HG03457 (cell line): ENCODE measurements around the gene F3.

Experiments used
- ATAC-seq: cut with Tn5 transposase; IDR thresholded peaks from one replicate; pipeline ENCODE4 v1.9.1; 2021; ENCODE audit warnings: moderate number of reproducible peaks; ENCODE audit not compliant: unreplicated experiment

F3 gene

GRCh38 chr1:94553323-94553730 lies 11.8 kb upstream of the F3 start:
- ATAC-seq, result no peak

- ATAC-seq, result no peak
Measured at GRCh38 chr1:94552071-94552586, 10.6 kb upstream of the F3 start.

GRCh38 chr1:94551449-94551848 lies 9.9 kb upstream of the F3 start:
- no peak for ATAC-seq

GRCh38 chr1:94550800-94551241 lies 9.3 kb upstream of the F3 start:
- ATAC-seq, result no peak

- ATAC-seq, result no peak
Measured at GRCh38 chr1:94550396-94550795, 8.8 kb upstream of the F3 start.

GRCh38 chr1:94549706-94550105 lies 8.1 kb upstream of the F3 start:
- ATAC-seq, result no peak

GRCh38 chr1:94544706-94545490 lies 3.3 kb upstream of the F3 start:
- no peak for ATAC-seq

- ATAC-seq, result no peak
Measured at GRCh38 chr1:94543893-94544635, 2.5 kb upstream of the F3 start.

GRCh38 chr1:94543001-94543400 lies 1.4 kb upstream of the F3 start:
- no peak for ATAC-seq

GRCh38 chr1:94542088-94542870 lies 720 bp upstream of the F3 start:
- ATAC-seq, result no peak

- ATAC-seq, result no peak
Measured at GRCh38 chr1:94540440-94541245, 916 bp downstream of the F3 start.

- ATAC-seq, result no peak
Measured at GRCh38 chr1:94539496-94539895, 2.1 kb downstream of the F3 start.

- no peak for ATAC-seq
Measured at GRCh38 chr1:94538243-94538827, 3.2 kb downstream of the F3 start.

- ATAC-seq, result no peak
Measured at GRCh38 chr1:94537254-94537653, 4.3 kb downstream of the F3 start.

GRCh38 chr1:94535879-94536278 lies 5.7 kb downstream of the F3 start:
- ATAC-seq, result no peak

- ATAC-seq, result no peak
Measured at GRCh38 chr1:94535095-94535494, 6.5 kb downstream of the F3 start.

GRCh38 chr1:94532077-94532476 lies 9.5 kb downstream of the F3 start:
- no peak for ATAC-seq

- ATAC-seq, result no peak
Measured at GRCh38 chr1:94531664-94532063, 9.9 kb downstream of the F3 start.

- no peak for ATAC-seq
Measured at GRCh38 chr1:94530373-94530878, 11.1 kb downstream of the F3 start.

GRCh38 chr1:94529416-94529815 lies 12.1 kb downstream of the F3 start:
- no peak for ATAC-seq
